ENCODE measurements around the gene MYCBP. TPM values are rescaled to one million over a fixed set of nuclear protein-coding genes. Genes with fewer than 3 reads are reported as not detected.

Gene MYCBP
- total RNA-seq, 1 donor from 2014 or later = 12.8 TPM

- intact Hi-C loops (cut with DNase I) = no loop called here
- H3K4me1 ChIP-seq = peaks cover 66% of the 10 kb centered on the region
- peaks cover 4 to 18% of the 10 kb centered on the region in 2 donors for H3K36me3 ChIP-seq
Measured at GRCh38 chr1:38859561-38860453, 13.3 kb downstream of the MYCBP start, which contains the start of gene RRAGC. Gene RRAGC, minus strand, starts transcription at chr1:38859772. Its CDS starts 126 bp downstream, at chr1:38859646.

GRCh38 chr1:38858833-38859560, 14.2 kb downstream of the MYCBP start:
- DNase-seq (ENCODE audit: extremely low spot score in 2 of 2) = peak in 1 of 2 donors; percentile 88
- intact Hi-C loops (cut with DNase I) = no loop called here
- Histone ChIP-seq H3K4me1 (peaks cover 66% of the 10 kb centered on the region), H3K36me3 (peaks cover 4 to 18% of the 10 kb centered on the region in 2 donors), H3K27ac (peak overlapping the region; percentile 91), H3K9me3 (no peaks in the 10 kb centered on the region), H3K27me3 (no peaks in the 10 kb centered on the region), H3K4me3 (peak overlapping the region; percentile 90 to 92)
- TF ChIP-seq POLR2AphosphoS5 (IDR thresholded peaks at IDR 0.05; ENCODE audit: insufficient read depth in 1 of 2, low read depth in 1 of 2) = peak in 1 of 2 donors; percentile 51
- TF ChIP-seq CTCF (IDR thresholded peaks at IDR 0.05) = no peak

More at GRCh38 chr1:38859561-38860453, 13.3 kb downstream of the MYCBP start, which contains the start of gene RRAGC:
- H3K27me3 ChIP-seq = no peaks in the 10 kb centered on the region
- TF ChIP-seq POLR2A (IDR thresholded peaks at IDR 0.05) (peak in 1 of 2 donors; percentile 79), CTCF (IDR thresholded peaks at IDR 0.05) (no peak), POLR2AphosphoS5 (IDR thresholded peaks at IDR 0.05; ENCODE audit: insufficient read depth in 1 of 2, low read depth in 1 of 2) (peak; percentile 89 to 92)
- peak; percentile 99 for DNase-seq (ENCODE audit: extremely low spot score in 2 of 2)
- H3K27ac ChIP-seq = peak within 1 kb of the TSS; percentile 91
- no peaks in the 10 kb centered on the region for H3K9me3 ChIP-seq
- peak within 1 kb of the TSS; percentile 90 to 92 for H3K4me3 ChIP-seq

- no peak for TF ChIP-seq CTCF (IDR thresholded peaks at IDR 0.05)
- Histone ChIP-seq H3K4me1 (peaks cover 26% of the 10 kb centered on the region), H3K4me3 (no peak overlapping the region), H3K27me3 (no peaks in the 10 kb centered on the region), H3K9me3 (no peaks in the 10 kb centered on the region), H3K27ac (no peak overlapping the region), H3K36me3 (peaks cover 4 to 63% of the 10 kb centered on the region in 2 donors)
- no peak for DNase-seq (ENCODE audit: extremely low spot score in 2 of 2)
- intact Hi-C loops (cut with DNase I) = no loop called here
Measured at GRCh38 chr1:38852780-38853179, 20.4 kb downstream of the MYCBP start.

- DNase-seq (ENCODE audit: extremely low spot score in 2 of 2) = no peak
- H3K4me3 ChIP-seq = no peak overlapping the region
- no peaks in the 10 kb centered on the region for H3K9me3 ChIP-seq
- H3K27ac ChIP-seq = no peak overlapping the region
- intact Hi-C loops (cut with DNase I) = no loop called here
- no peaks in the 10 kb centered on the region for H3K27me3 ChIP-seq
- H3K4me1 ChIP-seq = no peaks in the 10 kb centered on the region
- TF ChIP-seq CTCF (IDR thresholded peaks at IDR 0.05) (no peak), POLR2AphosphoS5 (IDR thresholded peaks at IDR 0.05; ENCODE audit: insufficient read depth in 1 of 2, low read depth in 1 of 2) (no peak), POLR2A (IDR thresholded peaks at IDR 0.05) (no peak)
- H3K36me3 ChIP-seq = peaks cover under 1 to 66% of the 10 kb centered on the region in 2 donors
Measured at GRCh38 chr1:38848071-38848470, 25.1 kb downstream of the MYCBP start.

All from vagina (tissue), 2 donors.